IMR-90 (cell line): Measurements from ENCODE around the gene CAMTA1. TPM values are rescaled to one million over a fixed set of nuclear protein-coding genes. Genes with fewer than 3 reads are reported as not detected.

ENCODE experiments used
- ATAC-seq: fragments of 200-7000 bp; cut with Tn5 transposase; 2 replicates; pipeline ENCODE4 v1.9.1; 2020; ENCODE audit warnings: low read depth, mild to moderate bottlenecking, moderate library complexity
- BruUV-seq: library from RNA; stranded (reverse); fragments of 400-500 nt; replicated peaks from 2 replicates; lab custom pipeline; 2021; lab: Mats Ljungman, UMichigan
- CTCF ChIA-PET: fragments of 300-600 bp; formaldehyde crosslinking; extraction: SDS; loops from one replicate; lab custom pipeline; 2021; ENCODE audit warnings: antibody characterized with exemption; lab: Yijun Ruan, JAX
- POLR2A ChIA-PET: fragments of 300-600 bp; sonication (Branson Sonifier 250); formaldehyde crosslinking; loops from one replicate; lab custom pipeline; 2022; ENCODE audit warnings: antibody characterized with exemption; ENCODE audit not compliant: unreplicated experiment; lab: Charles Lee
- DNase-seq: peaks from one replicate; pipeline ENCODE4 v3.0.0; 2013
- H2AFZ ChIP-seq: replicated peaks from 2 replicates; pipeline ENCODE3; 2013; ENCODE audit warnings: low read length, mild to moderate bottlenecking; ENCODE audit not compliant: poor library complexity
- H2AK5ac ChIP-seq: 2 replicates; pipeline ENCODE4 v1.6.1; 2013; ENCODE audit warnings: low read depth, low read length, inconsistent platforms
- H2AK9ac ChIP-seq: replicated peaks from 2 replicates; pipeline ENCODE3; 2013; ENCODE audit warnings: mild to moderate bottlenecking, low read depth, low read length, moderate library complexity; ENCODE audit not compliant: poor library complexity
- H2BK120ac ChIP-seq: 2 replicates; pipeline ENCODE4 v1.6.1; 2013; ENCODE audit warnings: low read depth, low read length, inconsistent platforms
- H2BK15ac ChIP-seq: 3 replicates; pipeline ENCODE4 v1.6.1; 2013; ENCODE audit warnings: low read depth, low read length, inconsistent platforms
- H2BK20ac ChIP-seq: 2 replicates; pipeline ENCODE4 v1.6.1; 2013; ENCODE audit warnings: low read depth, mild to moderate bottlenecking, inconsistent platforms, low read length, moderate library complexity
- H2BK5ac ChIP-seq: 2 replicates; pipeline ENCODE4 v1.6.1; 2013; ENCODE audit warnings: mild to moderate bottlenecking, low read depth, low read length, inconsistent platforms; ENCODE audit not compliant: poor library complexity, severe bottlenecking
- H3K14ac ChIP-seq: replicated peaks from 2 replicates; pipeline ENCODE4 v1.6.1; 2013; ENCODE audit warnings: low read depth, low read length, inconsistent platforms
- H3K18ac ChIP-seq: 2 replicates; pipeline ENCODE4 v1.6.1; 2013; ENCODE audit warnings: low read depth, low read length, control low read depth
- H3K23ac ChIP-seq: 2 replicates; pipeline ENCODE4 v1.6.1; 2013; ENCODE audit warnings: low read depth, low read length, inconsistent platforms
- H3K27ac ChIP-seq: 2 replicates; pipeline ENCODE4 v1.5.1; 2013; ENCODE audit warnings: mild to moderate bottlenecking, control low read depth, low read length; ENCODE audit not compliant: insufficient read depth
- H3K27me3 ChIP-seq: 2 replicates; pipeline ENCODE4 v1.6.1; 2013; ENCODE audit warnings: low read length; ENCODE audit not compliant: control insufficient read depth, insufficient read depth
- H3K36me3 ChIP-seq: 2 replicates; pipeline ENCODE4 v1.6.1; 2013; ENCODE audit warnings: low read length, mixed read lengths; ENCODE audit not compliant: control insufficient read depth, insufficient read depth
- H3K4ac ChIP-seq: 2 replicates; pipeline ENCODE4 v1.6.1; 2013; ENCODE audit warnings: low read depth, low read length, inconsistent platforms
- H3K4me1 ChIP-seq: 2 replicates; pipeline ENCODE4 v1.6.1; 2013; ENCODE audit warnings: low read length, mixed read lengths; ENCODE audit not compliant: control insufficient read depth, insufficient read depth
- H3K4me2 ChIP-seq: 2 replicates; pipeline ENCODE4 v1.6.1; 2013; ENCODE audit warnings: low read depth, mild to moderate bottlenecking, control low read depth, low read length, moderate library complexity
- H3K4me3 ChIP-seq: 2 replicates; pipeline ENCODE4 v1.5.1; 2013; ENCODE audit warnings: low read depth, mild to moderate bottlenecking, control low read depth, low read length, moderate library complexity; ENCODE audit not compliant: insufficient read depth
- H3K56ac ChIP-seq: 2 replicates; pipeline ENCODE4 v1.6.1; 2013; ENCODE audit warnings: low read length, inconsistent platforms; ENCODE audit not compliant: insufficient read depth; ENCODE audit errors: extremely low read depth
- H3K79me1 ChIP-seq, 2 experiments: 2 replicates each; pipeline ENCODE4 v1.6.1; 2013; ENCODE audit warnings: low read length in 2 of 2, inconsistent platforms in 1 of 2, low read depth in 1 of 2
- H3K9ac ChIP-seq: 2 replicates; pipeline ENCODE4 v1.6.1; 2013; ENCODE audit warnings: low read depth, low read length, control low read depth
- H3K9me1 ChIP-seq: 2 replicates; pipeline ENCODE4 v1.6.1; 2013; ENCODE audit warnings: low read length, inconsistent platforms; ENCODE audit not compliant: insufficient read depth
- H3K9me3 ChIP-seq: 2 replicates; pipeline ENCODE4 v1.6.1; 2013; ENCODE audit warnings: low read length; ENCODE audit not compliant: control insufficient read depth, insufficient read depth
- H4K20me1 ChIP-seq: 2 replicates; pipeline ENCODE4 v1.6.1; 2013; ENCODE audit warnings: low read length, inconsistent platforms; ENCODE audit not compliant: insufficient read depth
- H4K5ac ChIP-seq: 2 replicates; pipeline ENCODE4 v1.6.1; 2013; ENCODE audit warnings: mild to moderate bottlenecking, low read depth, low read length, control low read depth
- H4K8ac ChIP-seq, 2 experiments: 2 replicates each; pipeline ENCODE4 v1.6.1; 2013; ENCODE audit warnings: low read depth in 2 of 2, low read length in 2 of 2, control low read depth in 1 of 2, inconsistent platforms in 1 of 2
- H4K91ac ChIP-seq: 2 replicates; pipeline ENCODE4 v1.6.1; 2013; ENCODE audit warnings: low read depth, low read length, inconsistent platforms; ENCODE audit not compliant: insufficient read depth
- CEBPB ChIP-seq: IDR thresholded peaks from 2 replicates; pipeline ENCODE4 v1.6.1; 2012; ENCODE audit warnings: low read depth, low read length, improper control_type of control experiment
- CHD1 ChIP-seq: IDR thresholded peaks from 2 replicates; pipeline ENCODE4 v1.6.1; 2012; ENCODE audit warnings: low read depth, low read length, improper control_type of control experiment
- CTCF ChIP-seq: conservative IDR thresholded peaks from 2 replicates; pipeline ENCODE4 v1.5.1; 2012; ENCODE audit warnings: mild to moderate bottlenecking, low read depth, low read length, improper control_type of control experiment
- FOS ChIP-seq: fragments of 150-350 bp; IDR thresholded peaks from 2 replicates; pipeline ENCODE4 v1.6.1; 2016; ENCODE audit warnings: low read depth, low read length
- MAFK ChIP-seq: IDR thresholded peaks from 2 replicates; pipeline ENCODE4 v1.6.1; 2012; ENCODE audit warnings: low read depth, low read length, improper control_type of control experiment
- MAZ ChIP-seq: IDR thresholded peaks from 2 replicates; pipeline ENCODE4 v1.6.1; 2012; ENCODE audit warnings: low read depth, mild to moderate bottlenecking, low read length, improper control_type of control experiment, moderate library complexity, borderline replicate concordance
- NFE2L2 ChIP-seq: fragments of 150-350 bp; IDR thresholded peaks from 2 replicates; pipeline ENCODE4 v1.6.1; 2016; ENCODE audit warnings: low read depth, mild to moderate bottlenecking, low read length
- POLR2A ChIP-seq: IDR thresholded peaks from 2 replicates; pipeline ENCODE4 v1.6.1; 2012; ENCODE audit warnings: mild to moderate bottlenecking, low read depth, low read length
- RFX5 ChIP-seq: IDR thresholded peaks from 2 replicates; pipeline ENCODE4 v1.8.0; 2012; ENCODE audit warnings: low read depth, mild to moderate bottlenecking, low read length, moderate library complexity
- WGBS, 2 experiments: methylation state at CpG; one replicate each; pipeline versions ENCODE4 v1.1.5 to v1.1.7; 2013; ENCODE audit warnings: missing lambda C conversion rate in 2 of 2; ENCODE audit not compliant: insufficient read length in 1 of 2; ENCODE audit errors: extremely low coverage in 2 of 2; 5-methylcytosine and 5-hydroxymethylcytosine counted together
- dilution Hi-C: fragments of 300-500 bp; cut with HindIII; formaldehyde crosslinking; loops from one replicate; pipeline ENCODE4 v1.14.3; 2018; ENCODE audit warnings: low sequenced_read_pairs; ENCODE audit not compliant: unreplicated experiment
- in situ Hi-C: fragments of 300-500 bp; cut with MboI; formaldehyde crosslinking; loops from 3 replicates; pipeline ENCODE4 v1.14.3; 2019; ENCODE audit warnings: low sequenced_read_pairs, inconsistent platforms, mixed read lengths
- intact Hi-C: fragments of 100-400 bp; cut with micrococcal nuclease; formaldehyde crosslinking; loops from 2 replicates; pipeline ENCODE4 v1.10.0; 2022
- polyA plus RNA-seq, 3 experiments: library from polyadenylated mRNA; depleted of rRNA; stranded (reverse); fragments of >200 nt; gene quantifications; 2 replicates each; pipeline ENCODE4 v1.2.3, GENCODE V29; 2012; ENCODE audit warnings: low replicate concordance in 1 of 3
- total RNA-seq: library from RNA; depleted of rRNA; stranded (reverse); fragments of >200 nt; gene quantifications from 2 replicates; pipeline ENCODE4 v1.2.3, GENCODE V29; 2012

Gene CAMTA1
- total and polyA plus RNA-seq, 2 of the 4 experiments (the other 2 are of a cell fraction): 35.5 to 74.3 TPM

GRCh38 chr1:7362947-7363346 lies 577.7 kb downstream of the CAMTA1 start:
- no peak overlapping the region for H2AFZ ChIP-seq
- H2AK5ac ChIP-seq: no peak overlapping the region
- H4K20me1 ChIP-seq: no peaks in the 10 kb centered on the region
- H3K56ac ChIP-seq: no peak overlapping the region
- no peak overlapping the region for H2AK9ac ChIP-seq
- no TSS peak for BruUV-seq
- POLR2A ChIA-PET: no interaction called here
- H2BK5ac ChIP-seq: no peak overlapping the region
- H4K5ac ChIP-seq: no peak overlapping the region
- dilution Hi-C loops: no loop called here
- no peaks in the 10 kb centered on the region for H3K9me3 ChIP-seq
- no peak overlapping the region for H4K91ac ChIP-seq
- TF ChIP-seq CTCF: no peak
- no peak for TF ChIP-seq CHD1
- TF ChIP-seq CEBPB: no peak
- TF ChIP-seq POLR2A: no peak
- TF ChIP-seq MAZ: no peak
- TF ChIP-seq NFE2L2: no peak
- TF ChIP-seq FOS: no peak
- TF ChIP-seq RFX5: no peak
- TF ChIP-seq MAFK: no peak
- H3K18ac ChIP-seq: no peak overlapping the region
- H3K4me1 ChIP-seq: no peaks in the 10 kb centered on the region
- intact Hi-C loops: no loop called here
- H3K4ac ChIP-seq: no peak overlapping the region
- CTCF ChIA-PET: no interaction called here
- no peak for ATAC-seq
- no peak for DNase-seq
- no peaks in the 10 kb centered on the region for H3K9me1 ChIP-seq
- in situ Hi-C loops: no loop called here
- no peaks in the 10 kb centered on the region for H3K36me3 ChIP-seq
- no peak overlapping the region for H2BK120ac ChIP-seq
- 94% methylated on average over 3 of the region's 4 CpGs; no CpG with 5 or more reads in 1 of the 2 experiments for WGBS, 2 experiments
- no peak overlapping the region for H2BK20ac ChIP-seq
- no peak overlapping the region for H4K8ac ChIP-seq
- no peaks in the 10 kb centered on the region for H3K79me1 ChIP-seq
- H3K27ac ChIP-seq: no peak overlapping the region
- no peak overlapping the region for H3K23ac ChIP-seq
- no peak overlapping the region for H3K4me2 ChIP-seq
- no peak overlapping the region for H3K9ac ChIP-seq
- H2BK15ac ChIP-seq: no peak overlapping the region
- H3K14ac ChIP-seq: no peak overlapping the region
- no peak overlapping the region for H3K4me3 ChIP-seq
- peaks cover 6% of the 10 kb centered on the region for H3K27me3 ChIP-seq
